NT2/D1 (cell line): ENCODE results near the gene AKR7A2.

Experiments
- DNase-seq: peaks from one replicate; pipeline ENCODE4 v3.0.0-alpha.2; 2011; ENCODE audit warnings: low read depth, low spot score
- H3K27me3 ChIP-seq: 2 replicates; pipeline ENCODE4 v1.6.0; 2011; ENCODE audit warnings: mild to moderate bottlenecking; ENCODE audit not compliant: insufficient read length, insufficient read depth
- H3K36me3 ChIP-seq: 2 replicates; pipeline ENCODE4 v1.6.1; 2011; ENCODE audit warnings: mild to moderate bottlenecking, low read length, mixed read lengths; ENCODE audit not compliant: insufficient read depth, insufficient read length
- H3K4me1 ChIP-seq: 2 replicates; pipeline ENCODE4 v1.5.1; 2011; ENCODE audit not compliant: insufficient read depth, insufficient read length
- H3K4me3 ChIP-seq: 2 replicates; pipeline ENCODE4 v1.5.1; 2011; ENCODE audit warnings: low read depth; ENCODE audit not compliant: insufficient read length
- H3K9ac ChIP-seq: 2 replicates; pipeline ENCODE4 v1.6.0; 2011; ENCODE audit warnings: low read depth; ENCODE audit not compliant: insufficient read length
- H3K9me3 ChIP-seq: 2 replicates; pipeline ENCODE4 v1.5.1; 2011; ENCODE audit warnings: mild to moderate bottlenecking, low read length; ENCODE audit not compliant: insufficient read depth
- SUZ12 ChIP-seq: IDR thresholded peaks from 2 replicates; pipeline ENCODE4 v1.6.1; 2011; ENCODE audit not compliant: insufficient read length, insufficient read depth; ENCODE audit errors: extremely low read depth
- YY1 ChIP-seq: IDR thresholded peaks from 2 replicates; pipeline ENCODE4 v1.6.1; 2011; ENCODE audit not compliant: insufficient read length, insufficient read depth
- ZNF274 ChIP-seq: IDR thresholded peaks from 2 replicates; pipeline ENCODE4 v1.6.1; 2011; ENCODE audit warnings: mild to moderate bottlenecking, low read depth, low read length

The AKR7A2 gene

DNA sequence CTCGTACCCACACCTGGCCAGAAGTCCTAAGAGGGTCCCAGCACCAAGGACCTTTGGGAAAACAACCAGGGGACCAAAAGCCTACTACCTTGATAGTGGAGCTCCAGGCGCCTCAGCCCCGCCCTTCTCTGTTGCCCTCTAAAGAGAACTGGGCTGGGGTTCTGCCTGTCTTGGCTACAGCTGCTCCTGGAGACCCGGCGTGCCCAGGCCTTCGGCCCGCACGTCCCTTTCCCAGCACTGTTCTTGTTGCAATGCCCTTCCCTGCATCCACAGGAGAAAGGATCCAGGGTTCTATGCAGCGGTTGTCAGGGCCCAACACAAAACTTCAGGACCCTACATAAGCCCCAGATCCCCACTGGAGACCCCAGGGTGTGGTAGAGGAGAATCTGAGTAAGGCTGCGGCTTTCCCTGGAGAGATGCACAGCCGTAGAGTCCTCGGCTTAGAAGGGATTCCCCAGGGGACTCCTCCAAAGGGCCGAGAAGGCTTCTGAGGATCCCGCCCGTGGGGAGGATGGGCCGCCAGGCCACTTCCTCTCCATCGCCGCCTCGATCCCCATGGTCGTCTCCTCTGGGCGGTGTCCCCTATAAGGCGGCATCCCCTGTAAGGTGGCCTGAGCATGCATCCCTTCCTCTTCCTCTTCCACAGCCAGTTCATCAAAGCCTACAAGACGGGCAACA, 12.2 kb upstream of the AKR7A2 start:
- TF ChIP-seq YY1 (no peak), SUZ12 (no peak), ZNF274 (no peak)
- peaks cover 55% of the 10 kb centered on the region for H3K36me3 ChIP-seq
- H3K27me3 ChIP-seq: no peaks in the 10 kb centered on the region
- no peak overlapping the region for H3K9ac ChIP-seq
- no peaks in the 10 kb centered on the region for H3K9me3 ChIP-seq
- DNase-seq: no peak
- no peak overlapping the region for H3K4me3 ChIP-seq
- H3K4me1 ChIP-seq: peaks cover 3% of the 10 kb centered on the region

DNA sequence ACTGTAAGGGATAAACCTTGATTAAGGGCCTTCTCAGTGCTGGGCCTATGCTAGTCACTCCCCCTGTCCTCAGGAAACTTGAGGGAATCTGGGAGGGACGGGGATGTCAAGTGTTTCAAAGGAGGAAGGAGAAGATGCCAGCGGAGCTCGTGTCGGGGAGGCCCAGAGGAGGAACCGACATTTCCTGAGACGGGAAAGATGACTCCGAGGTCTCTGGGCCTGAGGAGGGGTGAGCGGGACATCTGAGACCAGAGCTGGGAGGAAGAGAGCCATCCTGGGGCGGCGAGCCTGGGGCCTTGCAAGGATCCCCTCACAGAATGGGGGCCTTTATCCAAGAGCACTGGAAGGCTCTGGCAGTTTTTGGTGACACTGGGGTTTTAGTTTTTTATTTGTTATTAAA, 10.5 kb upstream of the AKR7A2 start:
- no peak overlapping the region for H3K9ac ChIP-seq
- no peak overlapping the region for H3K4me3 ChIP-seq
- H3K27me3 ChIP-seq: no peaks in the 10 kb centered on the region
- H3K36me3 ChIP-seq: peaks cover 58% of the 10 kb centered on the region
- DNase-seq: no peak
- TF ChIP-seq ZNF274 (no peak), SUZ12 (no peak), YY1 (no peak)
- H3K4me1 ChIP-seq: peaks cover 3% of the 10 kb centered on the region
- no peaks in the 10 kb centered on the region for H3K9me3 ChIP-seq

DNA sequence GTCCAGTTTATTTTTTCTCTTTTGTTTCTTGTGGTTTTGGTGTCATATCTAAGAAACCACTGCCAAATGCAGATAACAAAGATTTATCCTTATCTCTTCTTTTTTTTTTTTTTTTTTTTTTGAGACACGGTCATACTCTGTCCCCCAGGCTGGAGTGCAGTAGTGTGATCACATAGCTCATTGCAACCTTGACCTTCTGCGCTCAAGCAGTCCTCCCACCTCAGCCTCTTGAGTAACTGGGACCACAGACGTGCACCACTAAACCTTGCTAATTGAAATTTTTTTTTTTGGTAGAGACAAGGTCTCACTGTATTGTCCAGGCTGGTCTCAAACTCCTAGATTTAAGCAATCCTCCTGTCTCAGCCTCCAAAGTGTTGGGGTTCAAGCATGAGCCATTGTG, 9.1 kb upstream of the AKR7A2 start:
- TF ChIP-seq ZNF274 (no peak), SUZ12 (no peak), YY1 (no peak)

DNA sequence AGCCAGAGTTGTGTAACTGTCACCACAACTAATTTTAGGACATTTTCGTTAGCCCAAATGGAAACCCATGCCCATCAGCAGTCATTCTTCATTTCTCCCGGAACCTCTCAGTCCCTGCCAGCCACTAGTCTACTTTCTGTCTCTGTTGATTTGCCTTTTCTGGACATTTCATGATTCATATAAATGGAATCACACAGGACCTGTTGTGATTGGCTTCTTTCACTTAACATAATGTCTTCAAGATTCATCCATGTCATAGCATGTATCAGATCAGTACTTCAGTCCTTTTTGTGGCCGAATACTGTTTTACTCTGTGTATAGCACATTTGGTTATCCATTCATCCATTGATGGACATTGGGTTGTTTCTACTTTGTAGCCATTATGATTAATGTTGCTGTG, 7.3 kb upstream of the AKR7A2 start:
- H3K4me3 ChIP-seq: no peak overlapping the region
- TF ChIP-seq SUZ12: no peak
- TF ChIP-seq YY1: no peak
- TF ChIP-seq ZNF274: no peak
- no peak for DNase-seq
- no peak overlapping the region for H3K9ac ChIP-seq
- peaks cover 40% of the 10 kb centered on the region for H3K36me3 ChIP-seq
- H3K9me3 ChIP-seq: no peaks in the 10 kb centered on the region
- peaks cover 5% of the 10 kb centered on the region for H3K4me1 ChIP-seq
- no peaks in the 10 kb centered on the region for H3K27me3 ChIP-seq

More for the DNA sequence above, 9.1 kb upstream of the AKR7A2 start:
- no peak overlapping the region for H3K4me3 ChIP-seq
- peaks cover 8% of the 10 kb centered on the region for H3K4me1 ChIP-seq
- peaks cover 52% of the 10 kb centered on the region for H3K36me3 ChIP-seq
- H3K9me3 ChIP-seq: no peaks in the 10 kb centered on the region
- no peak overlapping the region for H3K9ac ChIP-seq
- H3K27me3 ChIP-seq: no peaks in the 10 kb centered on the region
- DNase-seq: no peak

DNA sequence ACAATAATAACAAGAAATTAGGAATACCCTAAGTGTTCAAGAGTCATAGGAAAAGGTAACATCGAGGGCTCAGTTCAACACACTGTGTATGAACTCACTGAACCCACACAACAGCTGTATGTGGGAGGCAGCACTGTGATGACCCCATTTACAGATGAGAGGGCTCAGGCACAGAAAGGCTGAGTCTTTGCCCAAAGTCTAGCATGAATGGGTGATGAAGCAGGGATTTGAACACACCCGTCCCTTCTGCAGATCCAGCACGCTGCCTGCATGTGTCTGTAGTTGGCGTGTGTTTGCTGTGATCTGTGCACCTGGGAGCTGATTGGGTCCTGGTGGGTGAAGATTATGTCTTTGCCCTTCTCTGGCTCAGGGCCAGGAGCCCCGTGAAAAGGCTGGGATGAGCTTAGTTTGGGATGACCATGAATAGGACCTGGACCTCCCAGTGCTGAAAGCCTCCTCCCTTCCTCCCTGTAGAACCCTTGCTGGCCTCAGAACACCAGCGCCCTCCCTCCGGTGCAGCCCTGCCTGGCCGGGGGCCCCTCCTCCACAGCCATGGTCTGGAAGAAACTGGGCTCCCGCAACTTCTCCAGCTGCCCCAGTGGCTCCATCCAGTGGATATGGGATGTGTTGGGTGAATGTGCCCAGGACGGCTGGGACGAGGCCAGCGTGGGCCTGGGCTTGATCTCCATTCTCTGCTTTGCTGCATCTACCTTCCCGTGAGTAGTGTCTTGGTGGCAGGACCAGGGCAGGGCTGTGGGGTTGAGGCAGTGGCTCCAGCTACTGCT, 5.4 kb upstream of the AKR7A2 start:
- Histone ChIP-seq H3K9ac (no peak overlapping the region), H3K9me3 (no peaks in the 10 kb centered on the region), H3K4me1 (peaks cover 5% of the 10 kb centered on the region), H3K27me3 (no peaks in the 10 kb centered on the region), H3K4me3 (no peak overlapping the region), H3K36me3 (peaks cover 35% of the 10 kb centered on the region)
- no peak for TF ChIP-seq SUZ12
- no peak for DNase-seq

DNA sequence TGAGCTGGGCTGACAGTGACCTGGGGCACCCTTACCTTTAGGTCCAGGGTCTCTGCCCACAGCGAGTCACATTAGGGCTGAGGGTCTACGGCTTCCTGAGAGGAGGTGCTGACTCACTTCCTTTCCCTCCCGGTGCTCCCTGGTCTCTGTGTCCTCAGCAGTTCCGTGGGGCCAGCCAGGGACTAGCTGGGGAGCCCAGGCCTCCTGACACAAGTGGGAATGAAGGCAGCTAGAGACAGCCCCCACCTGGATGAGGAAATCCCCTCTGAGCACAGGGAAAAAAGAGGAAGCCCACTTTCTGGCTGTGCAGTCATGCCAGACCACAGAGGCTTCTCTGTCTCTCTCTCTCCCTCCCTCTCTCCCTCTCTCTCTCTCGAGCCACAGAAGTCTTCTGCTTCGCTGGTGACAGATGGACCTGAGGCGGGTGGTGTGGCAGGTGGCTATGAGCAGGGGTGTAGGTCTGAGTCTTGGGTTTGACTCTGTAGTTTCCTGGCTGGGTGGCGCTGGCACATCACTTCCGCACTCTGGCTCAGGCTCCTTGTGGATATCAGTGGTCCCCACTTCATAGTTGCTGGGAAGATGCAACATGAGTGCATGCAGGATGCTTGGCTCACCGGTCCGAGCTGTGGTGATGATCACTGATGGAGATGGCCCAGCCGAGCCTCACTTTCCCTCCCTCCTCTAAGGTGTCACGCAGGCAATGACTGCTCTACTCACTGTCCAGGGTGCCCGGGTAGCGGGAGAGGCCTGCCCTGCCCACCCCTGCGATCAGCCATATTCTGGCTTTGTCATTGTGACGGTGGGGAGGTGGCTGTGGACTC, 3.6 kb upstream of the AKR7A2 start:
- H3K9me3 ChIP-seq: no peaks in the 10 kb centered on the region
- DNase-seq: no peak
- H3K27me3 ChIP-seq: peaks cover 6% of the 10 kb centered on the region
- no peak overlapping the region for H3K9ac ChIP-seq
- peaks cover 30% of the 10 kb centered on the region for H3K36me3 ChIP-seq
- TF ChIP-seq ZNF274 (no peak), YY1 (no peak), SUZ12 (no peak)
- H3K4me3 ChIP-seq: no peak overlapping the region
- H3K4me1 ChIP-seq: peaks cover 11% of the 10 kb centered on the region
